PFSK-1 (cell line): ENCODE results near the gene MAPK4.

ENCODE experiments used
- SIN3A ChIP-seq: IDR thresholded peaks from 2 replicates; pipeline ENCODE4 v1.6.1; 2012; ENCODE audit warnings: mild to moderate bottlenecking, low read length, moderate library complexity, borderline replicate concordance; ENCODE audit not compliant: insufficient read depth
- TAF1 ChIP-seq: IDR thresholded peaks from 2 replicates; pipeline ENCODE4 v1.6.1; 2012; ENCODE audit warnings: low read length, control low read depth, borderline replicate concordance; ENCODE audit not compliant: insufficient read depth
- TF ChIP-seq, protein P1 (sequence below), 2 experiments: IDR thresholded peaks; 2 replicates each; pipeline versions ENCODE4 v1.6.1 to v1.8.0; 2011 to 2012; ENCODE audit warnings: low read depth in 2 of 2, low read length in 2 of 2, control low read depth in 1 of 2, inconsistent platforms in 1 of 2, mild to moderate bottlenecking in 1 of 2, moderate library complexity in 1 of 2; ENCODE audit not compliant: insufficient read depth in 1 of 2

- TF ChIP-seq SIN3A (no peak), TAF1 (no peak)
- TF ChIP-seq, protein P1, sequence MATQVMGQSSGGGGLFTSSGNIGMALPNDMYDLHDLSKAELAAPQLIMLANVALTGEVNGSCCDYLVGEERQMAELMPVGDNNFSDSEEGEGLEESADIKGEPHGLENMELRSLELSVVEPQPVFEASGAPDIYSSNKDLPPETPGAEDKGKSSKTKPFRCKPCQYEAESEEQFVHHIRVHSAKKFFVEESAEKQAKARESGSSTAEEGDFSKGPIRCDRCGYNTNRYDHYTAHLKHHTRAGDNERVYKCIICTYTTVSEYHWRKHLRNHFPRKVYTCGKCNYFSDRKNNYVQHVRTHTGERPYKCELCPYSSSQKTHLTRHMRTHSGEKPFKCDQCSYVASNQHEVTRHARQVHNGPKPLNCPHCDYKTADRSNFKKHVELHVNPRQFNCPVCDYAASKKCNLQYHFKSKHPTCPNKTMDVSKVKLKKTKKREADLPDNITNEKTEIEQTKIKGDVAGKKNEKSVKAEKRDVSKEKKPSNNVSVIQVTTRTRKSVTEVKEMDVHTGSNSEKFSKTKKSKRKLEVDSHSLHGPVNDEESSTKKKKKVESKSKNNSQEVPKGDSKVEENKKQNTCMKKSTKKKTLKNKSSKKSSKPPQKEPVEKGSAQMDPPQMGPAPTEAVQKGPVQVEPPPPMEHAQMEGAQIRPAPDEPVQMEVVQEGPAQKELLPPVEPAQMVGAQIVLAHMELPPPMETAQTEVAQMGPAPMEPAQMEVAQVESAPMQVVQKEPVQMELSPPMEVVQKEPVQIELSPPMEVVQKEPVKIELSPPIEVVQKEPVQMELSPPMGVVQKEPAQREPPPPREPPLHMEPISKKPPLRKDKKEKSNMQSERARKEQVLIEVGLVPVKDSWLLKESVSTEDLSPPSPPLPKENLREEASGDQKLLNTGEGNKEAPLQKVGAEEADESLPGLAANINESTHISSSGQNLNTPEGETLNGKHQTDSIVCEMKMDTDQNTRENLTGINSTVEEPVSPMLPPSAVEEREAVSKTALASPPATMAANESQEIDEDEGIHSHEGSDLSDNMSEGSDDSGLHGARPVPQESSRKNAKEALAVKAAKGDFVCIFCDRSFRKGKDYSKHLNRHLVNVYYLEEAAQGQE (IDR thresholded peaks at IDR 0.05; ENCODE audit: insufficient read depth in 1 of 2, low read depth in 2 of 2, low read length in 2 of 2) = no peak
Observed at GRCh38 chr18:50716902-50717301, 157.0 kb downstream of the MAPK4 start.
